Fibroblast of the aortic adventitia (primary cell): Measurements from ENCODE around the gene PPP4R3A. TPM values are rescaled to one million over a fixed set of nuclear protein-coding genes. Genes with fewer than 3 reads are reported as not detected.
"Not testable (repeated sequence)": the region's sequence is repeated elsewhere in the genome, so short reads cannot be mapped to it uniquely, and the experiment has no call there.

Experiments used
- DNase-seq: peaks from one replicate; pipeline ENCODE4 v3.0.0-alpha.2; 2010; ENCODE audit warnings: low read depth
- H3K4me3 ChIP-seq: 2 replicates; pipeline ENCODE4 v1.5.1; 2011; ENCODE audit warnings: low read depth, mild to moderate bottlenecking, control low read depth, low read length, moderate library complexity
- CTCF ChIP-seq: IDR thresholded peaks from 2 replicates; pipeline ENCODE4 v1.5.1; 2011; ENCODE audit warnings: mild to moderate bottlenecking, low read length, control low read depth, inconsistent platforms; ENCODE audit not compliant: insufficient read depth
- total RNA-seq: library from RNA; depleted of rRNA; stranded (reverse); fragments of >200 nt; gene quantifications from 2 replicates; pipeline ENCODE4 v1.2.3, GENCODE V29; 2012; ENCODE audit warnings: low replicate concordance

The PPP4R3A gene
- total RNA-seq, 1 donor = 51.9 TPM

GRCh38 chr14:91506226-91506625 lies 3.9 kb downstream of the PPP4R3A start:
- H3K4me3 ChIP-seq = peak overlapping the region; percentile 25
- TF ChIP-seq CTCF = no peak
- DNase-seq = no peak

DNA sequence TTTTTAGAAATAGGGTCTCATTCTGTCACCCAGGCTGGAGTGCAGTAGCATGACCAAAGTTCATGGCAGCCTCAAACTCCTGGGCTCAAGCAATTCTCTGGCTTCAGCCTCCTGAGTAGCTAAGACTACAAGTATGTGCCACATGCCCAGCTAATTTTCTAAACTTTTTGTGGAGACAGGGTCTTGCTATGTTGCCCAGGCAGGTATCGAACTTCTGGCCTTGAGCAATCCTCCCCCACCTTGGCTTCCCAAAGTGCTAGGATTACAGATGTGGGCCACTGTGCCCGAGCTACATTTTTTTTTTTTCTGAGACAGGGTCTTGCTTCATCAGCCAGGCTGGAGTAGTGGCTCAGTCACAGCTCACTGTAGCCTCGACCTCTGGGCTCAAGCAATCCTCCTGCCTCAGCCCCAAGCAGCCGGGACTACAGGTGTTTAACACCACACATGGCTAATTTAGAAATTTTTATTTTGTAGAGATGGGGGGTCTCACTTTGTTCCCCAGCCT lies 7.1 kb downstream of the PPP4R3A start:
- no peak for TF ChIP-seq CTCF
- DNase-seq = no peak
- H3K4me3 ChIP-seq = no peak overlapping the region

- H3K4me3 ChIP-seq = no peak overlapping the region
- no peak for TF ChIP-seq CTCF
- DNase-seq = no peak
Observed at GRCh38 chr14:91501951-91502930, 7.9 kb downstream of the PPP4R3A start.

DNA sequence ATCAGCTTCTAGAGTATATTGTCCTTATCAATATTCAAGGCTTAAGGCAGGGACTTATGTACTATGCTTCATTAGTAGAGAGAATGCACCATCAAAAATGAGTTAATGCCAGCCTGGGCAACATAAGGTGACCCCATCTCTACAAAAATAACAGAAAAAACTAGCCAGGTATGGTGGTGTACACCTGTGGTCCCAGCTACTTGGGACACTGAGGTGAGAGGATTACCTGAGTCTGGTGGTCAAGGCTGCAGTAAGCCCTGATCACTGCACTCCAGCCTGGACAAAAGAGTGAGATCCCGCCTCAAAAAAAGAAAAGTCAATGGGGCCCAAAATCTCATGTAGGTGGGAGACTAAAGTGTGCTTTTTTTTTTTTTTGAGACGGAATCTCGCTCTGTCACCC lies 8.8 kb downstream of the PPP4R3A start:
- no peak overlapping the region for H3K4me3 ChIP-seq
- no peak for TF ChIP-seq CTCF

GRCh38 chr14:91496790-91497189 lies 13.3 kb downstream of the PPP4R3A start:
- H3K4me3 ChIP-seq = no peak overlapping the region
- TF ChIP-seq CTCF = no peak
- DNase-seq = no peak

More for the DNA sequence above, 8.8 kb downstream of the PPP4R3A start:
- no peak for DNase-seq

DNA sequence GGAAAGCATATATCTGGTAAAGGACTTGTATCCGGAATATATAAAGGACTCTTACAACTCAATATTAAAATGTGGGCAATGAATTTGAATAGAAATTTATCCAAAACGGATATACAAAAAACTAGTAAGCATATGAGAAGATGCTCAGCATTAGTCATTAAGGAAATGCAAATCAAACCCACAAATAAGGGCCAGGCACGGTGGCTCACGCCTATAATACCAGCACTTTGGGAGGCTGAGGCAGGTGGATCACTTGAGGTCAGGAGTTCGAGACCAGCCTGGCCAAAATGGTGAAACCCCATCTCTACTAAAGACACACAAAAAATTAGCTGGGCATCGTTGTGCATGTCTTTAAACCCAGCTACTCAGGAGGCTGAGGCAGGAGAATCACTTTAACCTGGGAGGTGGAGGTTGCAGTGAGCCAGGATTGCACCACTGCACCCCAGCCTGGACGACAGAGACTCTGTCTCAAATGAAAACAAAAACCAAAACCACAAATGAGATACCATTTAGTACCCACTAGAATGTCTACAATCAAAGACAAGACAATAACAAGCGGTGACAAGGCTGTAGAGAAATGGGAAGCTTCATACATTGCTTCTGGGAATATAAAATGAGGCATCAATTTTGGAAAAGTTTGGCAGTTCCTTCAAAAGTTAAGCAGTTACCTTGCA lies 15.6 kb downstream of the PPP4R3A start:
- not testable (repeated sequence) for H3K4me3 ChIP-seq, DNase-seq

DNA sequence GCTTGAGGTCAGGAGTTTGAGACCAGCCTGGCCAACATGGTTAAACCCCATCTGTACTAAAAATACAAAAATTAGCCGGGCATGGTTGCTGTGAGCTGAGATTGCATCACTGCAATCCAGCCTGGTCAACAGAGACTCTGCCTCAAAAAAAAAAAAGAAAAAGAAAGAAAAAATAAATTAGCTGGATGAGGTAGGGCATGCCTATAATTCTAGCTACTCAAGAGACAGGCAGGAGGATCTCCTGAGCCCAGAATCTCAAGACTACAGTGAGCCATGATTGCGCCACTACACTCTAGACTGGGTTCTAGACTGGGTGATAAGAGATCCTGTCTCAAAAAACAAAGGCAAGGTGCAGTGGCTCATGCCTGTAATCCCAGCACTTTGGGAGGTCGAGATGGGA lies 16.9 kb downstream of the PPP4R3A start:
- peak; percentile 62 for DNase-seq
- TF ChIP-seq CTCF = no peak
- no peak overlapping the region for H3K4me3 ChIP-seq
